Activated CD4-positive, alpha-beta memory T cell treated with anti-CD3 and anti-CD28 coated beads for 36 hours (primary cell): ENCODE measurements around the gene UBE2J2. TPM values are rescaled to one million over a fixed set of nuclear protein-coding genes. Genes with fewer than 3 reads are reported as not detected.
A peak's percentile ranks its signal among the peaks of the same experiment; 100 is the strongest.

Experiments used
- CTCF ChIA-PET: fragments of 350-600 bp; sonication (Branson Sonifier 250); formaldehyde crosslinking; loops from one replicate; lab custom pipeline; 2021; ENCODE audit warnings: antibody characterized with exemption, inconsistent platforms; lab: Charles Lee
- POLR2A ChIA-PET: fragments of 350-600 bp; sonication (Branson Sonifier 250); formaldehyde crosslinking; loops from one replicate; lab custom pipeline; 2021; ENCODE audit warnings: antibody characterized with exemption; lab: Charles Lee
- DNase-seq: peaks from one replicate; pipeline ENCODE4 v3.0.0-alpha.2; 2020
- H3K27ac Mint-ChIP-seq: one replicate; pipeline ENCODE4 v1.8.0; 2021; ENCODE audit warnings: mixed read lengths
- H3K27me3 Mint-ChIP-seq: one replicate; pipeline ENCODE4 v1.8.0; 2021; ENCODE audit warnings: mixed read lengths
- H3K36me3 Mint-ChIP-seq: one replicate; pipeline ENCODE4 v1.8.0; 2021; ENCODE audit warnings: mixed read lengths
- H3K4me1 Mint-ChIP-seq: one replicate; pipeline ENCODE4 v1.8.0; 2021; ENCODE audit warnings: low read depth, mixed read lengths
- H3K4me3 Mint-ChIP-seq: one replicate; pipeline ENCODE4 v1.8.0; 2021; ENCODE audit warnings: mild to moderate bottlenecking, mixed read lengths
- H3K9me3 Mint-ChIP-seq: one replicate; pipeline ENCODE4 v1.8.0; 2021; ENCODE audit warnings: mixed read lengths
- intact Hi-C: fragments of 100-400 bp; cut with micrococcal nuclease; formaldehyde crosslinking; loops from one replicate; pipeline ENCODE4 v1.15.1; 2023
- total RNA-seq, 2 experiments: library from RNA; stranded (reverse); gene quantifications; one replicate each; pipeline ENCODE4 v1.2.3, GENCODE V29; 2021

Gene UBE2J2
- total RNA-seq, 2 experiments from 2014 or later: 58.7 to 61.6 TPM

- H3K4me1 Mint-ChIP-seq: peaks cover 41% of the 10 kb centered on the region
- no peaks in the 10 kb centered on the region for H3K9me3 Mint-ChIP-seq
- H3K36me3 Mint-ChIP-seq: peaks cover 58% of the 10 kb centered on the region
- DNase-seq: no peak
- POLR2A ChIA-PET: no interaction called here
- no peaks in the 10 kb centered on the region for H3K27me3 Mint-ChIP-seq
- peak overlapping the region; percentile 69 for H3K27ac Mint-ChIP-seq
- H3K4me3 Mint-ChIP-seq: no peak overlapping the region
- intact Hi-C loops: no loop called here
- CTCF ChIA-PET: interaction anchor here (1.2 kb wide), 1 partner anchor 101 kb away, joined by 3 read pairs; no protein-coding TSS in a partner anchor
Measured at GRCh38 chr1:1223321-1223720, 50.3 kb downstream of the UBE2J2 start.

DNA sequence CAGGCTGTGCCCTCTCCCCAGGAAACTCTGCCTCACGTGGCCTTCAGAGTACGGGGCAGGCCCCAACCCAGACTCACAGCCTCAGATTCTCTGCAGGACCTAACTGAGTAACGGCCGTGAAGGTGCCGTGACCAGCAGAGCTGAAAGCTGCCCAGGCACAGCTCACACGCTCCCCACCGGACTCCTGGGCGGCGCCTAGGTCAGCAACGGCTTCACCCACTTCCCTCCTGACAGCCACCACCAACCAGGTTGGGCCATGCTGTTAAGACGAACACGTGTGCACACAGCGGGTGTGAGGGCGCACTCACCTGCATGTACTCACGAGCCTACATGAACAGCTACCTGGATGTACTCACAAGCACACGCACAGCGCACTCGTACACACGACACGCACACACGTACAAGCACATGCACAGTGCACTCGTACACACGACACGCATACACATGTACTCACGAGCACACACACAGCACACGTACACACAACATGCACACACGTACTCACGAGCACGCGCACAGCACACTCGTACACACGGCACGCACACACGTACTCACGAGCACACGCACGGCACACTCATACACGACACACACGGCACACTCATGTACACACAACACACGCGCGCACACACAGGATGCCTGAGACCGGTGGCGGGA is 51.0 kb downstream of the UBE2J2 start:
- no peak for DNase-seq
- peaks cover 47% of the 10 kb centered on the region for H3K4me1 Mint-ChIP-seq
- intact Hi-C loops: no loop called here
- H3K27me3 Mint-ChIP-seq: no peaks in the 10 kb centered on the region
- ChIA-PET POLR2A (interaction anchor here (1.0 kb wide), 1 partner anchor 9 kb away, joined by 4 read pairs; the partner anchor contains the start of genes B3GALT6 and SDF4), CTCF (interaction anchor here (1.2 kb wide), 1 partner anchor 100 kb away, joined by 3 read pairs; no protein-coding TSS in a partner anchor)
- H3K27ac Mint-ChIP-seq: peak overlapping the region; percentile 69
- H3K4me3 Mint-ChIP-seq: no peak overlapping the region
- H3K36me3 Mint-ChIP-seq: peaks cover 63% of the 10 kb centered on the region
- H3K9me3 Mint-ChIP-seq: no peaks in the 10 kb centered on the region

DNA sequence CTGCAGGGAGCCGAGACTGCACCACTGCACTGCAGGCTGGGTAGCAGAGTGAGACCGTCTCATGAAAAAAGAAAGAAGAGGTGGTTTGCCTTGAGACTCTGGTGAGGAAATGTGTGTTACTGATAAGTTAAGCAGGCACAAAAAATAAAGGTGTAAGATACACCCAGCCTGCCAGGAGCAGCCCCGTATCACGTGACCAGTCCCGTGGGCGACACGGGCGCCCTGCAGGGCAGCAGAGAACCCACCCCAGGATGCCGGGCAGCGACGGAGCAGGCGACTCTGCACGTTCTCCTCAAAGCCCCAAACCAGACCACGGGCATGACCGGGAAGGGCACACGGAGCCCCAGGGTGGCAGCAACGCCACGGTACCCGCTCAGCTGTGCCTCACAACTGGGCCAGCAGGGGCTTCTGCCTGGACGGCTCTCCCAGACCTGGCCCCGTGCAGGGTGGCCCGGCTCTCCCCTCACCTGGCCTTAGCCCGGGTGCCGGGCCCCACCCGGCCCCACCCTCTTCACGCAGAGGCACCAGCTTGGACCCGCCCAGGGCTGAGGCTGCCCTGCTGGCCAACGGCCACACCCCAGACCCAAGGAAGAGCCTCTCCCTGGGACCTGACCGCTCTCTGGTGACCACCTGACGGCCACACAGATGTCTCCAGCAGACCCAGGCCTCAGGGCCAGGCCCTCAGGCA is 51.6 kb downstream of the UBE2J2 start:
- DNase-seq: no peak
- intact Hi-C loops: no loop called here
- Mint-ChIP-seq H3K27me3 (no peaks in the 10 kb centered on the region), H3K9me3 (no peaks in the 10 kb centered on the region), H3K4me1 (peaks cover 48% of the 10 kb centered on the region), H3K4me3 (no peak overlapping the region), H3K36me3 (peaks cover 65% of the 10 kb centered on the region), H3K27ac (peak overlapping the region; percentile 69)
- POLR2A ChIA-PET: interaction anchor here (1.0 kb wide), 1 partner anchor 10 kb away, joined by 4 read pairs; the partner anchor contains the start of genes B3GALT6 and SDF4
- CTCF ChIA-PET: no interaction called here

DNA sequence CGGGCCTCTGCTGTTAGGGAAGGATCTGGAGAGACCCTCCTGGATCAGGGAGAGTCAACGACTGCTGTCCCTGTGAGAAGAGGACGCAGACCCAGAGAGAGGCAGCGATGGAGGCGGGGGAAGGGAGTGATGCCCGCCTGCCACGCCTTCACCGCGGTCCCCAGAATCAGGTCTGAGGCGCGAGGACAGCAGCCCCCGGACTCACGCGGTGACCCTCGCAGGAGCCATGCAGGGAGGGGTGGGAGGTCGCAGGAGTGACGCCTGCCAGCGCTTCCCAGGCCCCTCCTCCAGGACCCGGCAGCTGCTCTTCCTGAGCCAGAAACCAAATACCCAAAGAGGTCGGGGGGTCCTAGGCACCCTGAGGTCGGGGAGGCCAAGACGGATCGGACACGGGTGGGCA is 53.5 kb downstream of the UBE2J2 start:
- H3K27ac Mint-ChIP-seq: peak overlapping the region; percentile 100
- POLR2A ChIA-PET: interaction anchor here (5.7 kb wide), 1 partner anchor 11 kb away, joined by 35 read pairs; the partner anchor contains the start of genes B3GALT6 and SDF4
- peaks cover 73% of the 10 kb centered on the region for H3K36me3 Mint-ChIP-seq

DNA sequence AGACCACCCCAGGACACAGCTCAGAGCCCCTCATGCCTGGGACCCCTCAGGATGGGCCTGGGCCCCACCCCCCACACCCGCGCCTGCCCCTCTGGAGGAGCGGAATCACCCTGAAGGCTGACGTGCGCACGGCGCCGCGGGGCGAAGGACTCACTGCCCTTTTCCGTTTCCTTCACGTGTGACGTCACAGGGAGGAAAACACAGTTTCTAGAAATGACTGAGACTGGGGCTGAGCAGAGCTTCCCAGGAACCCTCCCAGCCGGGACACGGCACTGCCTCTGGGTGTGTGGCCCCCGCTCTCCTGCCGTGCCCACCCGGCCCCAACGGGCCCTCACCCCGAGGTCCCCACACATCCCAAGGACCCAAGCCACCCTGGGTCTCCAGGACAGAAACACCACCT is 54.3 kb downstream of the UBE2J2 start:
- peaks cover 82% of the 10 kb centered on the region for H3K36me3 Mint-ChIP-seq
- H3K27me3 Mint-ChIP-seq: no peaks in the 10 kb centered on the region
- ChIA-PET POLR2A (interaction anchor here (5.5 to 5.7 kb wide), 2 partner anchors 12 to 13 kb away, joined by 35 to 107 read pairs; partner anchors contain the start of genes B3GALT6, SDF4 and TNFRSF18), CTCF (no interaction called here)
- DNase-seq: peak; percentile 88
- H3K4me3 Mint-ChIP-seq: peak overlapping the region; percentile 78
- intact Hi-C loops: loop anchor here (5.0 kb wide), 2 partner anchors 88 to 157 kb away; partner anchors contain the start of genes ACAP3 and PUSL1
- no peaks in the 10 kb centered on the region for H3K9me3 Mint-ChIP-seq
- H3K4me1 Mint-ChIP-seq: peaks cover 60% of the 10 kb centered on the region
- peak overlapping the region; percentile 100 for H3K27ac Mint-ChIP-seq

More for the DNA sequence above, 53.5 kb downstream of the UBE2J2 start:
- intact Hi-C loops: no loop called here
- H3K27me3 Mint-ChIP-seq: no peaks in the 10 kb centered on the region
- H3K4me1 Mint-ChIP-seq: peaks cover 52% of the 10 kb centered on the region
- CTCF ChIA-PET: interaction anchor here (0.6 kb wide), 1 partner anchor 156 kb away, joined by 3 read pairs; no protein-coding TSS in a partner anchor
- H3K9me3 Mint-ChIP-seq: no peaks in the 10 kb centered on the region
- peak overlapping the region; percentile 78 for H3K4me3 Mint-ChIP-seq
- DNase-seq: no peak

DNA sequence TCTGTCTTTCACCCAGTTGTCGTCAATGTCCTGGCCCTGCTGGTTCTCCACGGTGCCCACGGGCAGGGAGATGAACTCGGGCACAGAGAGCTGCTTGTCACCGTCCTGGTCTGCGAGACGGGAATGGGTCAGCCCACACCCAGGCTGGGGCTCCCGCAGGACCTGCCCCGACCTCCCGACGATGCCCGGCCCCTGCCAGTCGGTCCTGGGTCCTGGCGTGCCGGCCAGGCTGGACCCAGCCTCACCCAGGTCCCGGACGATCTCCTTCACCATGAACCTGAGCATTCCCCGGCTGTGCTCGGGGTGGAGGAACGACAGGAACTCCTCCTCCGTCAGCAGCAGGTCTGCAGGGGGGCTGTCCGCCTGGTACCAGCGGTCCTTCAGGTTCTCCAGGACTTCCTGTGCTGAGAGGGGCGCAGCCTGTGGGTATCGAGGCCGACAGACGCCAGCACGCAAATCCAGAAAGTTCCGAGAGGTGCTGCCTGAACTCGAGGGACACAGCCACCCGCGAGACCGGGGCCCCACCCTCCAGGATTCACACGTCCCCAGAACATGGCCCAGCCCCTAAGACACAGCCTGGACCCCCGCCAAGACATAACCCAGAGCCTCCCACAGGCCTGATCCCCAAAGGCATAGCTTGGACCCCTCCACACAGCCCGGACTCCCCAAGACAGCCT is 55.0 kb downstream of the UBE2J2 start:
- Mint-ChIP-seq H3K27ac (peak overlapping the region; percentile 100), H3K27me3 (no peaks in the 10 kb centered on the region), H3K36me3 (peaks cover 83% of the 10 kb centered on the region), H3K4me3 (peak overlapping the region; percentile 78), H3K4me1 (peaks cover 63% of the 10 kb centered on the region), H3K9me3 (no peaks in the 10 kb centered on the region)
- CTCF ChIA-PET: interaction anchor here (0.9 kb wide), 1 partner anchor 96 kb away, joined by 3 read pairs; no protein-coding TSS in a partner anchor
- no peak for DNase-seq
- POLR2A ChIA-PET: interaction anchor here (5.5 to 5.7 kb wide), 2 partner anchors 12 to 13 kb away, joined by 35 to 107 read pairs; partner anchors contain the start of genes B3GALT6, SDF4 and TNFRSF18
- intact Hi-C loops: loop anchor here (5.0 kb wide), 2 partner anchors 89 to 156 kb away; partner anchors contain the start of genes ACAP3 and PUSL1

DNA sequence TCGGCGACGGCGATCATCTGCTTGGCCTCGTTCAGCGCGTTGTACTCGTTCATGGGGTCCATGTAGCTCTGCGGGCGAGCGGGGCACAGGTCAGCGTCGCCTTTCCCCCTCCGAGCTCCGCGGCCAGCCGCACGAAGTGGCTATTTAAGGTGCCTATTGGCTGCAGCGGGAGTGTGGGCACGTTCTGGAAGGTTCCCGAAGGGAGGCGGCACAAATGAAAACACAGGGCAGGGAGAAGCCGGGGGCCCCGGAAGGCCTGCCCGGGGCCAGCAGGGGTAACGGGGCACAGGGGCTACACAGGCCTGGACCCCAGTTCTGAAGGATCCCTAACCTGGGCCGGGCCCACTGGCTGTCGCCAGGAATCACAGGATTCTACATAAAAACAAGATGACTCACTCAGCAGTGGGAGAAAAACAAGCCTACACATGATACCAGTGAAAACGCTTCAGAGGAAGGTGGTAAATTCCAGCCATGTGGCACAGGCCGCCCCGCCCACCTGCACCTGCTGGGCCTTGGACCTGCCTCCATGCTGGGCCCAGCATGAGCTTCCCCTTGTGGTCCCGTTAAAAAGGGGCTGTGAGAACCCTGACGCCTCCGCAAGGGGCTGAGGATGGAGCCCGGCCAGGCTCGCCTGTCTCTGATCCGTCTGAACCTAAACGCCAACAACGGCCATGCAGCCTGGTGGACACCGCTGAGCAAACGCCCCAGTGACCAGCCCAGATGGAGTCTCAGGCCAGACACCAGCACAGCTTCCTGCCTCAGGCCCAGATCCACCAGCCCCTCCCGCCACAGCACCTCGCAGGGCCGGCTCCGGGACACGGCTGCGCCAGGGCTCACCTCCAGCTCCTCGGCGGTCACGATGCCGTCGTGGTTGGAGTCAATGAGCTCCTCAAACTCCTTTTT is 55.8 kb downstream of the UBE2J2 start:
- intact Hi-C loops: loop anchor here (2.0 to 5.0 kb wide), 4 partner anchors 13 to 156 kb away; partner anchors contain the start of genes ACAP3 and PUSL1
- peak; percentile 84 for DNase-seq

DNA sequence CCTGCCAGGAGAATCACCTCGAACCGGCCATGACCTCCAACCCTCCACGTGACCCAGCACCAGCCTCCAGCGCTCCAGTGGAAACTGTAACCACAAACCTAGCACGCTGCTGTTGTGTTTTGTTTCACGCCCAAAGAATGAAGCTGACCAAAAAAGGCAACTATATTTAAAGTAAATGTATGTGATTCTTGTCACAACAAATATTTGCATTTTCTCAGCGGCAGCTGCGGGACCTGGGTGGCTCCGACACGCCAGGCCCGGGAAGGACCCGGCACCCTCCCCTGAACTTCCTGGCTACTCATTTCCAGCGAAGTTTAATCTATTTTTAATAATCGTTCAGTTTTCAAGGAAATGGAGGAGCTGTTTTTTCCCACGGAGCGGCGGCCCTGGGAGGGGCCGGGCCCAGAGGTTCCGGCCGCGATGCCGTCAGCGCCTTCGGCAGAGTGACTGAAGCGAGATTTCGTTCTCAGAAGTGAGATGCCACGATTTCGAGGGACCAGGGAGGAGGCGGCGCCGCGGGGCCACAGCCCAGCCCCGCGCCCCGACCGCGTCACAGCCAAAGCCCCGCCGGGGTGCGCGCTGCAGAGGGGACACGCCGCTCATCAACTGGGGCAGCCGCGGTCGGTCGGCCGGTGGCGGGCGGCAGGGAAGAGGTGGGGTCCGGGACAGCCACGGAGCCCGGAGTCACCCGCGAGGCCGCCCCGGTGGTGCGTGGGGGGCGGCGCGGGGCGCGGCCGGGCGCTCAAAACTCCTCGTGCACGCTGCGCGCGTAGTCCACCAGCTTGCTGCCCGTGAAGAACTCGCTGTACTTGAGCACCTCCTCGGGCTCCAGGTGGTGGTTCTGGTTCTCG is 56.7 kb downstream of the UBE2J2 start:
- no peaks in the 10 kb centered on the region for H3K27me3 Mint-ChIP-seq
- H3K4me1 Mint-ChIP-seq: peaks cover 59% of the 10 kb centered on the region
- peak overlapping the region; percentile 100 for H3K27ac Mint-ChIP-seq
- no peaks in the 10 kb centered on the region for H3K9me3 Mint-ChIP-seq
- CTCF ChIA-PET: interaction anchor here (1.7 to 3.0 kb wide), 3 partner anchors 10 to 95 kb away, joined by 6 to 18 read pairs (median 9); partner anchors contain the start of gene TNFRSF18
- intact Hi-C loops: loop anchor here (1.0 to 5.0 kb wide), 5 partner anchors 9 to 155 kb away; partner anchors contain the start of genes ACAP3 and PUSL1
- peaks cover 82% of the 10 kb centered on the region for H3K36me3 Mint-ChIP-seq
- peak; percentile 88 for DNase-seq
- peak overlapping the region; percentile 93 for H3K4me3 Mint-ChIP-seq
- POLR2A ChIA-PET: interaction anchor here (0.7 to 5.7 kb wide), 7 partner anchors 11 to 156 kb away, joined by 3 to 107 read pairs (median 3); partner anchors contain the start of genes B3GALT6, SDF4 and TNFRSF18

More for the DNA sequence above, 55.8 kb downstream of the UBE2J2 start:
- peak overlapping the region; percentile 100 for H3K27ac Mint-ChIP-seq
- peak overlapping the region; percentile 78 for H3K4me3 Mint-ChIP-seq
- no peaks in the 10 kb centered on the region for H3K27me3 Mint-ChIP-seq
- POLR2A ChIA-PET: interaction anchor here (1.0 to 5.7 kb wide), 3 partner anchors 11 to 18 kb away, joined by 3 to 107 read pairs (median 35); partner anchors contain the start of genes B3GALT6, SDF4 and TNFRSF18
- CTCF ChIA-PET: interaction anchor here (0.9 to 3.0 kb wide), 4 partner anchors 11 to 96 kb away, joined by 3 to 18 read pairs (median 8); partner anchors contain the start of gene TNFRSF18
- peaks cover 82% of the 10 kb centered on the region for H3K36me3 Mint-ChIP-seq
- H3K4me1 Mint-ChIP-seq: peaks cover 62% of the 10 kb centered on the region
- H3K9me3 Mint-ChIP-seq: no peaks in the 10 kb centered on the region

GRCh38 chr1:1215881-1216605 is 57.6 kb downstream of the UBE2J2 start:
- H3K4me3 Mint-ChIP-seq: peak overlapping the region; percentile 93
- ChIA-PET CTCF (interaction anchor here (1.7 to 3.0 kb wide), 3 partner anchors 9 to 94 kb away, joined by 6 to 18 read pairs (median 9); partner anchors contain the start of gene TNFRSF18), POLR2A (interaction anchor here (1.1 to 5.7 kb wide), 9 partner anchors 10 to 183 kb away, joined by 3 to 107 read pairs (median 5); partner anchors contain the start of genes B3GALT6, SDF4 and TNFRSF18)
- DNase-seq: no peak
- peaks cover 56% of the 10 kb centered on the region for H3K4me1 Mint-ChIP-seq
- H3K27me3 Mint-ChIP-seq: no peaks in the 10 kb centered on the region
- intact Hi-C loops: loop anchor here (1.0 to 5.0 kb wide), 5 partner anchors 8 to 154 kb away; partner anchors contain the start of genes ACAP3 and PUSL1
- H3K27ac Mint-ChIP-seq: peak overlapping the region; percentile 100
- peaks cover 80% of the 10 kb centered on the region for H3K36me3 Mint-ChIP-seq
- no peaks in the 10 kb centered on the region for H3K9me3 Mint-ChIP-seq
